Naive thymus-derived CD4-positive, alpha-beta T cell (primary cell): ENCODE data around the gene NHP2. TPM values are rescaled to one million over a fixed set of nuclear protein-coding genes. Genes with fewer than 3 reads are reported as not detected.

Experiments used
- ATAC-seq: fragments of 150-1000 bp; cut with Tn5 transposase; 2 replicates; pipeline ENCODE4 v1.10.0; 2021; ENCODE audit warnings: mild to moderate bottlenecking, moderate library complexity
- CTCF ChIA-PET: fragments of 350-600 bp; sonication (Branson Sonifier 250); formaldehyde crosslinking; loops from one replicate; lab custom pipeline; 2021; ENCODE audit warnings: antibody characterized with exemption; lab: Charles Lee
- POLR2A ChIA-PET: fragments of 350-600 bp; sonication (Branson Sonifier 250); formaldehyde crosslinking; loops from one replicate; lab custom pipeline; 2021; ENCODE audit warnings: antibody characterized with exemption, inconsistent platforms; lab: Charles Lee
- DNase-seq, 9 donors: peaks; one replicate each; pipeline versions ENCODE4 v3.0.0 to v3.0.0-alpha.2; 2020 to 2022; ENCODE audit warnings: mixed read lengths in 1 of 9
- H3K27ac ChIP-seq: one replicate; pipeline ENCODE4 v1.7.0; 2013; ENCODE audit warnings: mild to moderate bottlenecking, low read depth, low read length, moderate library complexity
- H3K27me3 ChIP-seq, 2 donors: one replicate each; pipeline ENCODE4 v1.7.0; 2013; ENCODE audit warnings: low read length in 2 of 2, mild to moderate bottlenecking in 2 of 2, moderate library complexity in 2 of 2; ENCODE audit not compliant: control insufficient read depth in 2 of 2, insufficient read depth in 2 of 2
- H3K36me3 ChIP-seq, 3 experiments: 1 replicate in 2 of 3; 2 replicates in 1 of 3; pipeline ENCODE4 v1.7.0; 2013; ENCODE audit warnings: low read length in 3 of 3, mild to moderate bottlenecking in 3 of 3, moderate library complexity in 1 of 3; ENCODE audit not compliant: insufficient read depth in 3 of 3, control insufficient read depth in 2 of 3
- H3K4me1 ChIP-seq, 2 donors: one replicate each; pipeline ENCODE4 v1.7.0; 2013; ENCODE audit warnings: low read length in 2 of 2, mild to moderate bottlenecking in 2 of 2, moderate library complexity in 1 of 2; ENCODE audit not compliant: control insufficient read depth in 2 of 2, insufficient read depth in 2 of 2
- H3K4me3 ChIP-seq: 2 replicates; pipeline ENCODE4 v1.7.0; 2013; ENCODE audit warnings: mild to moderate bottlenecking, low read length
- H3K9me3 ChIP-seq, 3 experiments: 1 replicate in 2 of 3; 2 replicates in 1 of 3; pipeline ENCODE4 v1.7.0; 2013; ENCODE audit warnings: low read length in 3 of 3; ENCODE audit not compliant: control insufficient read depth in 2 of 3
- H3K27ac Mint-ChIP-seq, 9 donors: one replicate each; pipeline ENCODE4 v1.8.0; 2020 to 2022; ENCODE audit warnings: mixed read lengths in 9 of 9, mild to moderate bottlenecking in 8 of 9, moderate library complexity in 5 of 9, inconsistent platforms in 2 of 9
- H3K27me3 Mint-ChIP-seq, 5 donors: one replicate each; pipeline ENCODE4 v1.8.0; 2021 to 2022; ENCODE audit warnings: mixed read lengths in 5 of 5, mild to moderate bottlenecking in 1 of 5
- H3K36me3 Mint-ChIP-seq, 5 donors: one replicate each; pipeline ENCODE4 v1.8.0; 2020 to 2022; ENCODE audit warnings: mixed read lengths in 5 of 5, mild to moderate bottlenecking in 3 of 5, inconsistent platforms in 1 of 5
- H3K4me1 Mint-ChIP-seq, 7 donors: one replicate each; pipeline ENCODE4 v1.8.0; 2020 to 2022; ENCODE audit warnings: mixed read lengths in 7 of 7, mild to moderate bottlenecking in 3 of 7, inconsistent platforms in 1 of 7
- H3K4me3 Mint-ChIP-seq, 10 donors: one replicate each; pipeline ENCODE4 v1.8.0; 2020 to 2022; ENCODE audit warnings: mild to moderate bottlenecking in 10 of 10, mixed read lengths in 10 of 10, moderate library complexity in 6 of 10, inconsistent platforms in 2 of 10
- H3K9me3 Mint-ChIP-seq, 11 donors: one replicate each; pipeline ENCODE4 v1.8.0; 2020 to 2022; ENCODE audit warnings: mixed read lengths in 11 of 11, mild to moderate bottlenecking in 4 of 11, inconsistent platforms in 1 of 11, moderate library complexity in 1 of 11
- intact Hi-C, 2 donors: fragments of 100-400 bp; cut with micrococcal nuclease; formaldehyde crosslinking; loops; one replicate each; pipeline ENCODE4 v1.15.1; 2023
- polyA plus RNA-seq, 2 donors: library from polyadenylated mRNA; unstranded; fragments of 300-500 nt; fragmentation: Illumina TruSeq; gene quantifications; one replicate each; pipeline ENCODE4 v1.2.3, GENCODE V29; 2021
- total RNA-seq, 6 experiments: library from RNA in 5 of 6; stranded (reverse) in 5 of 6; gene quantifications; 1 replicate in 5 of 6; 2 replicates in 1 of 6; pipeline ENCODE4 v1.2.3 and lab custom pipeline; 2021 to 2026

NHP2 gene
- total and polyA plus RNA-seq, 7 experiments from 2014 or later: 50.5 to 231 (median 78.6) TPM

GRCh38 chr5:178165581-178165980, 11.9 kb upstream of the NHP2 start:
- intact Hi-C loops: no loop called here
- Mint-ChIP-seq H3K4me3 (no peak overlapping the region), H3K27ac (no peak overlapping the region), H3K36me3 (no peaks in the 10 kb centered on the region), H3K4me1 (peaks cover 0 to 10% (median 8%) of the 10 kb centered on the region in 7 donors), H3K27me3 (peaks cover 0 to 36% (median 9%) of the 10 kb centered on the region in 5 donors), H3K9me3 (no peaks in the 10 kb centered on the region)
- ATAC-seq (no peak), DNase-seq (no peak)
- no peaks in the 10 kb centered on the region for H3K9me3 ChIP-seq
- H3K27me3 ChIP-seq: no peaks in the 10 kb centered on the region
- H3K27ac ChIP-seq: no peak overlapping the region
- POLR2A ChIA-PET: no interaction called here
- H3K4me1 ChIP-seq: peaks cover 0 to 3% of the 10 kb centered on the region in 2 donors
- H3K4me3 ChIP-seq: no peak overlapping the region
- CTCF ChIA-PET: interaction anchor here (1.3 to 1.6 kb wide), 2 partner anchors 68 to 90 kb away, joined by 3 to 4 read pairs; no protein-coding TSS in a partner anchor
- H3K36me3 ChIP-seq: no peaks in the 10 kb centered on the region

- Histone ChIP-seq H3K27me3 (no peaks in the 10 kb centered on the region), H3K27ac (no peak overlapping the region), H3K36me3 (no peaks in the 10 kb centered on the region), H3K4me3 (no peak overlapping the region), H3K9me3 (no peaks in the 10 kb centered on the region), H3K4me1 (peaks cover 0 to 3% of the 10 kb centered on the region in 2 donors)
- Mint-ChIP-seq H3K4me1 (peaks cover 0 to 10% (median 8%) of the 10 kb centered on the region in 7 donors), H3K27me3 (peaks cover 0 to 30% (median 9%) of the 10 kb centered on the region in 5 donors), H3K4me3 (peak overlapping the region in 6 of 10 donors; percentile 27 to 69 (median 55)), H3K36me3 (no peaks in the 10 kb centered on the region), H3K9me3 (no peaks in the 10 kb centered on the region), H3K27ac (no peak overlapping the region)
- DNase-seq (peak; percentile 79 to 98 (median 92)), ATAC-seq (peak; percentile 100)
- intact Hi-C loops: loop anchor here (1.0 kb wide), 4 partner anchors 10 to 88 kb away; no protein-coding TSS in a partner anchor
- POLR2A ChIA-PET: interaction anchor here (0.6 to 1.6 kb wide), 3 partner anchors 17 to 76 kb away, joined by 3 to 5 read pairs (median 4); no protein-coding TSS in a partner anchor
- CTCF ChIA-PET: interaction anchor here (0.8 to 2.6 kb wide), 4 partner anchors 20 to 89 kb away, joined by 3 to 15 read pairs (median 4); no protein-coding TSS in a partner anchor
These were observed 10.4 kb upstream of the NHP2 start for GRCh38 chr5:178163772-178164735.

- Mint-ChIP-seq H3K4me3 (no peak overlapping the region), H3K27ac (no peak overlapping the region), H3K36me3 (no peaks in the 10 kb centered on the region), H3K27me3 (peaks cover 0 to 24% (median 9%) of the 10 kb centered on the region in 5 donors), H3K4me1 (peaks cover 0 to 10% (median 8%) of the 10 kb centered on the region in 7 donors), H3K9me3 (no peaks in the 10 kb centered on the region)
- CTCF ChIA-PET: interaction anchor here (0.6 to 2.6 kb wide), 6 partner anchors 20 to 94 kb away, joined by 3 to 15 read pairs (median 4); no protein-coding TSS in a partner anchor
- no peak for DNase-seq
- Histone ChIP-seq H3K9me3 (no peaks in the 10 kb centered on the region), H3K27ac (no peak overlapping the region), H3K27me3 (no peaks in the 10 kb centered on the region), H3K4me3 (no peak overlapping the region), H3K4me1 (peaks cover 0 to 3% of the 10 kb centered on the region in 2 donors), H3K36me3 (no peaks in the 10 kb centered on the region)
- POLR2A ChIA-PET: interaction anchor here (1.6 kb wide), 1 partner anchor 41 kb away, joined by 4 read pairs; no protein-coding TSS in a partner anchor
- intact Hi-C loops: no loop called here
- no peak for ATAC-seq
These were observed 8.8 kb upstream of the NHP2 start for GRCh38 chr5:178162481-178162880.

- Mint-ChIP-seq H3K4me1 (peaks cover 0 to 10% (median 8%) of the 10 kb centered on the region in 7 donors), H3K27me3 (peaks cover 0 to 18% (median 9%) of the 10 kb centered on the region in 5 donors), H3K4me3 (no peak overlapping the region), H3K27ac (no peak overlapping the region), H3K36me3 (no peaks in the 10 kb centered on the region), H3K9me3 (no peaks in the 10 kb centered on the region)
- ATAC-seq (no peak), DNase-seq (no peak)
- intact Hi-C loops: no loop called here
- POLR2A ChIA-PET: interaction anchor here (0.7 kb wide), 1 partner anchor 61 kb away, joined by 3 read pairs; no protein-coding TSS in a partner anchor
- no peak overlapping the region for H3K27ac ChIP-seq
- no peaks in the 10 kb centered on the region for H3K9me3 ChIP-seq
- H3K4me1 ChIP-seq: peaks cover 0 to 3% of the 10 kb centered on the region in 2 donors
- no peaks in the 10 kb centered on the region for H3K36me3 ChIP-seq
- H3K4me3 ChIP-seq: no peak overlapping the region
- no peaks in the 10 kb centered on the region for H3K27me3 ChIP-seq
- CTCF ChIA-PET: interaction anchor here (0.6 kb wide), 1 partner anchor 93 kb away, joined by 3 read pairs; no protein-coding TSS in a partner anchor
These were observed 6.5 kb upstream of the NHP2 start for GRCh38 chr5:178160176-178160575.

- ATAC-seq (no peak), DNase-seq (no peak)
- Histone ChIP-seq H3K27me3 (no peaks in the 10 kb centered on the region), H3K9me3 (no peaks in the 10 kb centered on the region), H3K36me3 (peaks cover 0 to 14% (median 1%) of the 10 kb centered on the region in 3 experiments), H3K4me3 (no peak overlapping the region), H3K27ac (no peak overlapping the region), H3K4me1 (peaks cover 11 to 18% of the 10 kb centered on the region in 2 donors)
- POLR2A ChIA-PET: no interaction called here
- Mint-ChIP-seq H3K36me3 (peaks cover 0 to 8% (median 5%) of the 10 kb centered on the region in 5 donors), H3K27me3 (peaks cover 0 to 1% (median 0%) of the 10 kb centered on the region in 5 donors), H3K9me3 (no peaks in the 10 kb centered on the region), H3K27ac (peak overlapping the region in 1 of 9 donors; percentile 51), H3K4me3 (peak overlapping the region in 4 of 10 donors; percentile 7 to 98 (median 90)), H3K4me1 (peaks cover 13 to 41% (median 34%) of the 10 kb centered on the region in 7 donors)
- intact Hi-C loops: loop anchor here (2.0 to 10.0 kb wide), 2 partner anchors 50 to 550 kb away; partner anchors contain the start of genes B4GALT7 (in 1 of the 2) and HNRNPAB (in 1 of the 2)
- CTCF ChIA-PET: interaction anchor here (0.6 to 3.6 kb wide), 3 partner anchors 10 to 79 kb away, joined by 3 to 18 read pairs (median 3); no protein-coding TSS in a partner anchor
These were observed 1.4 kb upstream of the NHP2 start for GRCh38 chr5:178155065-178155464.
